ENCODE data around the gene SLX4IP.
A peak's percentile ranks its signal among the peaks of the same experiment; 100 is the strongest.

The SLX4IP gene

DNA sequence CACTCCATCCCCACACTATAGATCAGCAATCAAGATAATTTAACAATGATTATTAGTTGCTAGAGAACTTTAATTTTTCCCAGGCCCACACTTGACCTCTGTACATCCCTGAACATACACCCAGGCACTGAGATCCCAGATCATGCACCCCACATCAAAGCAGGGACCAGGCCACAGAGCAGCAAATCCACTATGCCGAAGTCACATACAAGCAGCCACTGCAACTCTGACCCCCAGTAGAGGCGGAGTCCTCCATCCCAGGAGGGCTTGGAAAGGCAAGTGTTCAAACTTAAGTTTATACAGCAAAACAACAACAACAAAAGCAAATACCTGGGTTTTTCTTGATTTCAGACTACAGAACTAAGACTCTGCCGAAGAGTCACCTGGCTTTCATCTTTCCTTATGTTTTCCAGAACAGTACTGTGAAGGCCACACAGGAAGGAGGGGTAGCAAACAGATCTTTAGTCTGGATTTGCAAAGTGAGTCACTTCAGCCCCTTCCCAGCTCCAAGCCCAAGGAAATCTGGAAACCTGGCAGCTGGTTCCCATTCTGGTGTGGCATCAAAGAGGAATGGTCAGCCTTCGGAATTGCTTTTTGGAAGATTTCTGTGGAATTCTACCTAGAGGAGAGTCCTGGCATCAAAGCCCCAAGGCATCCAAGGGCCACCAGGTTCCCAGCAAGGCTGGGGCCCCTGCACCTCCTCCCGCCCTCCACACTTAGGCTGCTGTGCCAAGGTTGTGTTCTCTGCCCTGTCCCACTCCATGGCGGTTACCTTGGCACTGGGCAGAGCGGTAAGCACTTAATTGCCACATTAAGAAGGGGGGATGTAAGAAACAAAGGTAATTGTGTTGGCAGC, 231.3 kb downstream of the SLX4IP start:
- no peak for DNase-seq (ENCODE audit: low read depth)

DNA sequence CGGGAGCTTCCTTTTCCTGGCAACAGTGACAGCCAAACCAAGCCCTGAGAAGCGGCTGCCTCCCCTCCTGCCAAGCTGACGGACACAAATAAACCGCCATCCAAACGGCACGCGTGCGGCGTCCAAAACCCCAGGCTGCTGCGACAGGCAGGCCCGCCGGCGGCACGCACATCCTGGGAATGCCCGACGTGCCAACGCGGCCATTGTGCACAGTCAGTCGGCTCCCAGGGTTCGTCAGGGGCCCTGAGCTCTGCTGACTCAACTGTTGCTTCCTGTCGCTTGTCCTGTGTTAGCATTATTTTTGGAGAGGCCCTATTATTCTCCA, 231.9 kb downstream of the SLX4IP start:
- no peak for DNase-seq (ENCODE audit: low read depth)

DNA sequence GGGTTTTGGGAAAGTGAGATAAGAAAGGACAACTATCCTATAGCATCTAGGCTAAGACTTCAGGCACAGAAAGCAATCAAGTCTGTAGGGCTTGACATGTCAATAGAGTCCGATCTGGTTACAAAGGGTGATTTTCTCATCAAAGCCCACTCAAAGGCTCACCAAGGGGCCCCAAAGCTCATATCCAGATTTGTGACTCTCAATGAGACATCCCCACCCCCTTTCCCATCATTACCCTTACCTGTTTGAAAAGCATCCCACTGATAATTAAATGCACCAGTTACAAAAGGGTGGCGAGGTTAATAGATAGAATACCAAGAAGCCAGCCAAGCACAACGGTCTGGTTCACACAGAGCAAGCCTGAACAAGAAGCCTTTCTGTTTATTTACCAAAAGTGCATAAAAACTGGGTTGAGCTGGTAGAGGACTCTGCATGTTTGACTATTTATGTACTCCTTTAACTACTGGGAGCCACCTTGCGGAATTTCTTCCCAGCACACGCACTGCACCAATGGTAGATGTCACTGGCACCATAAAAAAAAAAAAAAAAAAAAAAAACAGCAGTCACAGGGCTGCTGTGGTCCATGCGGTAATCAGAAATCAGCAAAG, 232.6 kb downstream of the SLX4IP start:
- DNase-seq (ENCODE audit: low read depth), result no peak

DNA sequence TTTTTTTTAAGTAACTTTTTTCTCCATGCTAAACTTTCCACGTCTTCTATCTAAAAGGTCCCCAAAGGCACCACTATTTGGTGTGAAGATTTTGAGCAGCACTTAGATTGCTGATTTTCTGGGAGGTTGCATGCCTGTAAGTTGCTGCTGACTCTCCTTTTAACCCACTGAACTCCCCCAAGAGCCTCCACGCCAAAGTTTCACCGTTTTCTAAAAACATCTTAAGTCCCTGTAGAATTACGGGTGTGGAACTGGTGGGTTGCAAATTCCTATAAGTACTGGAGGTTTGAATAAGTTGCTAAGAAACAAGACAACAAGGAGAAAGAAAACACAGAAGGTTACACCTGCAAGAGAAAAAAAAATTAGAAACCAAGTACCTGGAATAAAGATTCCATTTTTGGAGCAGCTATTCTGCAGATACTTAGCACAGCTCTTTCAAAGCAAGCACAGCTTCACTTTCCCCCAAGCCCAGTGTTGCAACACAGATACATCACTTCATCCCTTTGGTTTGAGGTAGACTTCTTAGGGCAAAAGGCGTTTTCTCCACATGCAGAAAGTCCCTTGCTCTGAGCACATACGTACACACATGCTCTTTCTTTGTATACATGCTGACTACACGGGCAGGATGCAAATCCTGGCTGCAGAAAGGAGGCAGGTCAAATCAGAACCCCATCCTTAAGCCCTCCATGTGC, 233.7 kb downstream of the SLX4IP start:
- no peak for DNase-seq (ENCODE audit: low read depth)

DNA sequence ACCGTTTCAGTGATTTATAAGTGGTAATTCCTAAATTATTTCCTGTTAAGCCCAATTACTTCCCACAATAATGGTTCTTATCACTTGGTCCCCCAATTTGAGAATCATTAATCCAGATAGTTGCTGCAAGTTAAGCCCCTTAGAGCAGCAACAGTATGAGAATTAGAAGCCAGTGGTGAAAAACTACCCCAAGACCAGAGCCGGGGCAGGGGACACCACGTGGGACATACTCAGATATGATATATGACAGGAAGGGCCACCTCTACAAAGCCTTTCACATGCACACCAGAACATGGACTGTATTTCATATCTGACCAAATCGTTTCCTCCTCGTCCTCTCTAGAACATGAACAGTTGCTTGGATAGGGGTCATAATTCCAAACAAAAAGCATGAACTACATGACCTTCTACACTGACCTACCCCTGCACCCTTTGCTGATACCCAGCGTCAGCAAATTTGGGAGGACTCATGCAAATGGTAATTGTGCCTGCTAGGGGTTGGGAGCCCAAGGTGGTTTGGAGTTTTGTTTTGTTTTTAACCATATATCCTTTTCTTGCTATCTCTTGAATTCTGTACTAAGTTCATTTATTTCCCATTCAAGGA, 234.8 kb downstream of the SLX4IP start:
- no peak for DNase-seq (ENCODE audit: low read depth)

DNA sequence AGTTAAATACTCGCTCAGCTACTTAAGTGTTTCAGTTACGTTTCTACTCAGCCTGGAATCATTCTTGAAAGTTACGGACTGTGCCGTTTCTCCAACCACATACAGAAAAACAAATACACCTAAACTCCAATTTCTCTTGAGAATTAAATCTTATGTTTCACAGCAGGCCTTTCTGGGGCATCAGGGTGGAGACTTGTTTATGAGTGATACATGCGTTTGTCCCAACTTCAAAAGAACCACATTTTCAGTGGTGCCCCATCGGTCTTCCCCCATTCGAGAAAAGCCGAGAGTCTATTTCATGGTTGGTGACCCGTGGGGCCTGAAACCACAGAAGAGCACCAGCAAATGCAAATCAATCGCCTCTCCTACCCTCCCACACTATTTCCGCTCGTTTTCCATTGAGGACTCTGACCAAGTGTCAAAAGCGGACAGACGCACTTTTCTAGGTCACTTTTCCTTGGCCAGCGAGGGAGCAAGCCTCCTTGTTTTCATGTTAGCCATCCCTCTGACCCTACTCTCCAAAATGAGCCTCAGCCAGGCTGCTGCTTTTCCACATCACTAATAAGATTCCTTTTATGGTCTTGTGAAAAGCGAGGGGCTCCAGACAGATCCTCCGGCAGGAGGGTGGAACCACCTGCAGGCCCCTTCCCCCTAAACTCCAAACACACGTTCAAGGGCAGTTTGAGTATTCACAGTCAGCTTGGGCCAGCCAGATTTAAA, 235.6 kb downstream of the SLX4IP start:
- DNase-seq (ENCODE audit: low read depth), result no peak

DNA sequence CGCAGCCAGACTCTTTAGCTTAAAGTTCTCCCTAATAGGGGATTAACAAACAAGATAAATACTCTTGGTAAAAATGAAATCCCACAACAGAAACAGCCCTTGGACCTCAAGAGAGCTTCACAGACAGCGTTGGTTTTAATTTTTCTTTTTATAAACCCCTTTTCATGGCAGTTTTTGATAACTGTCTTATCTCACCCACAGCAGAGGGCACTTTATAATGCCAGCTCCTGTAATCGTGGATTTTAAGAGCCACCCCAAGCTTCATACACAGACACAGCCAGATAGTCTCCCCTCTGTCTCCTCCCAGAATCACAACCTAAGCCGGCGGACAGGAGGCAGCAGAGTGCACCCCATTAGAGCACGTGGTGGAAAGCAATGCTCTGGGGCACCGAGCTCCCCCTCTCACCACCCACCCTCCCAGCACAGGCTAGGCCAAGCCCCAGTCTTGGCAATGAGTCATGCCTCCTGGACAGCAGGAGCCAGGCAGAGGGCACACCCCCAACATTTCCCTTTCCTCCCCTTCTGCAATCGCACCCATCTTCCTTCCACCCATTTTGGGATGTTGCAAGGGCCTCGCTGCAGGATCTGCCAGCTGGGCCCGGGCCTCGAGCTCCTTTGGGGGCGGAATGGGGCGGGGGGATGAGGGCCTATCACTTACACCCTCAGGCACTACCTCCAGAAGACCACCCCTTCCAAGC, 236.3 kb downstream of the SLX4IP start:
- DNase-seq (ENCODE audit: low read depth), result peak; percentile 70

DNA sequence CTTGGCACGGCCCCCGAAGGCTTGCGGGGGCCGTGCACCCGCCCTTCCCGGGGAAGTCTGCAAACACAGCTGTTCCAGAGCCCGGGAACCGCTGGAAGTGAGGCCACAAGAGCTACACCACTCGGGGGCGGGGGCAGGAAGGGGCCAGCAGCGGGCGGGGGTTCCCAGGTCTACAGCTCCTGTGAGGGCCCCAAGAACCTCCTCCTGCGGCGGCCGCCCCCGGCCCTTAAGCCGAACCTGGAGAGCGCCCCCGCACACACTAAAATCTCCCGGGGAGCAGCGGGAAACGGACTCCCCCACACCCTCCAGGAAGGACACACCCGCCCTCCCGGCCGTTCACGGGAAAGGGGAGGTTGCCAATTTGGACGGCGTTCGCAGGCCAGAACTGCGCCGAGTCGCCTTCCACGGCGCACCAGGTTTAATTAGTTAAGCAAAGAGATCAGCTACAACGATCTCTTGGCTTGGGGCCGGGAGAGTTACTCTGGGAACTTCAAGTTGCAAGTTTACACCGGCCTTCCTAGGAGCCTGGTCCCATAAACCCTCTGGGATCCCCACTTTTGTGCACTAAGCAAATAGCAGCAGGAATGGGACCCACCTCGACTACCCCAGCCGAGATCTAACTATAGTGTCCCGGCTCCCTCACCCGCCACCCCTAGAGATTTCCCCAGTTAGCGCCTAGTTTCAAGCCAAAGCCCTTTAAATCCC, 237.0 kb downstream of the SLX4IP start:
- peak; percentile 54 for DNase-seq (ENCODE audit: low read depth)

DNA sequence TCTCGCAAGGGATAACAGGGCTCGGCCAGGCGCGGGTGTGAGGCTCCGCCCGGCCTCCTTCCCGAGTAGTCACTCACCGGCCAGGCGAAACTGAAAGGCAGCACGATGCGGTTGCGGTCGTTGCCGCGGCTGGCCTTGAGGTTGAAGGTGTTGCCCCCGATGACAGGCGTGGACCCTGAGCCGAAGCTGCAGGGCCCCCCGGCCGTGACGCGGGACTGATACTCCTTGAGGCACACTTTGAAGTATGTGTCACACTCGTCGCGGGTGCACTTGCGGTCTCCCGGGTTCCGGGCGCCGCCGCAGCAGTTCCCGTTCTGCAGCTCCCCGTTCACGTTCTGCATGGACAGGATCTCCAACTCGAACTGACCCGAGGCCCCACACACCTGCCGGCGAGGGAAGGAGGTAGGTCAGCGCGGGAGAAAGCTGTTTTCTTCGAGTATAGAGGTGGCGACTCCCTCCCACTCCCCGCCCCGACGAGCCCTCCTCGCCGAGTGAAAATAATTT, 237.6 kb downstream of the SLX4IP start:
- DNase-seq (ENCODE audit: low read depth), result peak; percentile 57

DNA sequence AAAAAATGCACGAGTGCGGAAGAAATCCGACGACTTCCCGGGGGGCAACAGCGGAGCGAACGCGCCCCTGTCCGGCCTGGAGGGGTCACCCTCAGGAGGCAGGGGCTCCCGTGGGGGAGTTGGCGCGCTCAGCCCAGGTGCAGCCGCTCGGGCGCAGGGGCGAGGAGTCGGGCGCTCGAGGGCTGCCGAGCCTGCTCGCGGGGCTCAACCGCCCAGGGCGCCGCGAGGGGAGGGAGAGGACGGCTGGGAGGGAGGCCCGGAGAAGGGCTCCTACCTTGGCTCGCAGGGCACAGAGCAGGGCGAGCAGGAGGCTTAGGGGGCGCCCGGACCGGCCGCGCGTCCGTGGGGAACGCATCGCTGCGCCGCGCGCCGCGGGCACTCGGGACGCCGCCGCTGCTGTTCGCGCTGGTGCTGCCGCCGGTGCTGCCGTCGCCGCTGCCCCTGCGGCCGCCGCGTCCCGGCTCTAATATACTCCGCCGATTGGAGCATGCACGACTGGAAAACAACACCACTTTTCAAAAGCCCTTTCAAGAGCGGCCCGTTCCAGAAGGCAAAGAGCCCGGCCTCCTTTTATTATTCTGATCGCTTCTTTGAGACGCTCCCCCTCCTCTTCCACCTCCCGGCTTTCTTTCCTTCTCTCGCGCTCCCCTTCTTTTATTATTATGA, 238.2 kb downstream of the SLX4IP start:
- DNase-seq (ENCODE audit: low read depth), result no peak

DNA sequence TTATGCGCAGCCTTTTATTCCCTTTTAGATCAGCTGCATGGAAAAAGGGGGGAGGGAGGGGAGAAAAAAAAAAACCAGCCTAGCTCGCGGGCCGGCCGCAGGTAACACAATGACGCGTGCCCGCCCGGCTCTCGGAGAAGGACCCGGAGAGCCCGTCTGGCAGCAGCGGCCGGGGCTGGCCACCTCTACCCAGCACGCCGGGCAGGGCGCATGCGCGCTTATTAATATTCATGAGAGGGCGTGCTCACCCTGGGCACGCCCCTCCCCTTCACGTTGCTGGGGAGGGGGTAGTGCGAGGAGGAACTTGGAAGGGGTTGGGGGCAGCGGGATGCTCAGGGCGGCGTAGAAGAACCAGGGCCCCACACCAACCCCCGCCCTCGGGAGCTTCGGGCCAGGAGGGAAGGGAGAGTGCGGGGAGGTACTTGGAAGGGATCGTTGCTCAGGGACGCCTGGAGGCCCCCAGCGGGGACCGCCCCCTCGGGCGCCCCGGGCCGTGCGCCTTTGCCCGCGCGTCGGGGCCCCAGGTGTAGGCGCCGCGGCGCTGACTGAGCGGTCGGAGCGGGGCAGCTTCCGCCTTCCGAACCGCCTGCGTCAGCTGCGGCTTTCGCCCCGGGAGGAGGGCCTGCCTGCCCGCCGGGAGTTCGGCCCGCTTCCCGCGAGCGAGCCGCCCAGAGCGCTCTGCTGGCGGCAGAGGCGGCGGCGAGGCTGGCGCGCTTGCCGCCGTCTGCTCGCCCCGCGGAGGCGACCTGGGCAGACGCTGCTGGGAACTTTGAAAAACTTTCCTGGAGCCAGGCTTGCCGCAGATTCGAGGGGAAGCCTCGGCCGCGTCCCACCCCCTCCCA, 239.0 kb downstream of the SLX4IP start, which contains the start of gene JAG1:
JAG1 (minus strand) TSS at position 158 of the 842 bp plus-strand sequence. CDS start 469 bp downstream, outside the sequence.
- peak; percentile 93 for DNase-seq (ENCODE audit: low read depth)

DNA sequence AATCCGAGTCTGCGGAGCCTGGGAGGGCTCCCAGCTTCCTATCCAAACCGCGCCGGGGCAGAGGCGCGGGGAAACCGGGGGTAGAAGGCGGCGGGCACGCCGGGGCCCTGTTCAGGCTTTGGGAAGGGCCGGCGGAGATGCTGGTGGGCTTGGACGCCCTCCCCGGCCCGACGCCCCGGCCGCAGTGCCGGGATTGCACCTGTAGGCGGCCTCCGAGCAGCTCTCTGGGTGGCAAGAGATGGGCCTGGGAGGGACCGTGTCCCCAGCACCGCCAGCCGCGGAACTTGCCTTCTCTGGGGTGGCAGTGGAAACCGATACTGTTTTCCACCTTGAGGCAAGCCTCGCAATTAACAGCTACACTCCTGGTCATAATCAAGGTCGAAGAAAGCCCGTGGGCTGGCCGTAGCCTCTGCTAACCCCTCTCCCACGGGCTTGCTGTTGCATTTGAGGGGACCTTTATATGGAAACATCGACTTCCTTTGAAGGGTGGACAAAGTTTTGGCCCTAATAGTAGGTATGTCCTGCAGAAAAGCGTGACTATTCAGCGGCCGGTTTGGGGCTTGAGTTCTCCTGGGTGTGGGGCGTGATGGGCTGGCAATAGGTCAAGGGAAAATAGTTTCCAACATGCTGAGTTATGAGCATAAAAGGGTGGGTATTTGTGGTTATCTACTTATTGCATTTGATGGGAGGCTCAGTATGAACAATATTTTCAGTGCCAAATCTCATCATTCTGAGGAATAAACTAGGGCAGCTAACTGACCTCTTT, 239.8 kb downstream of the SLX4IP start:
- peak; percentile 49 for DNase-seq (ENCODE audit: low read depth)

DNA sequence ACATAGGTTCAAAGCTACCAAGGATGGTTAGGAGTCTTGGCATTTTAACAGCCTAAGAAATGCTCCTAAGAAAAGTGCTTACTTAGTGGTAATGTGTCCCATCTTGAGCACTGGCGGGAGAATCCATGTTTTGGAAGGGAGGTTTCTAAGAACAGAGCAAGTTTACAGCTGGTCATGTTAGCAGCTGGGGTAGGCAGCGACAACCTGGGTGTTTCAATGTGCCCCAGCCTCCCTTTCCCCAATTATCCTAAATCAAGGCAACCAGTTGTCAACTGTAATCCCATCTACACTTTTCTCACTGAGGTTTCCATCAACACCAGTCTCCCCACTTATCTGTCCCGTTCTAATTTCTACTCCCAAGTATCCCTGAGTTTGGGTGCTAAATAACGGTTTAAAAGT, 240.3 kb downstream of the SLX4IP start:
- no peak for DNase-seq (ENCODE audit: low read depth)

DNA sequence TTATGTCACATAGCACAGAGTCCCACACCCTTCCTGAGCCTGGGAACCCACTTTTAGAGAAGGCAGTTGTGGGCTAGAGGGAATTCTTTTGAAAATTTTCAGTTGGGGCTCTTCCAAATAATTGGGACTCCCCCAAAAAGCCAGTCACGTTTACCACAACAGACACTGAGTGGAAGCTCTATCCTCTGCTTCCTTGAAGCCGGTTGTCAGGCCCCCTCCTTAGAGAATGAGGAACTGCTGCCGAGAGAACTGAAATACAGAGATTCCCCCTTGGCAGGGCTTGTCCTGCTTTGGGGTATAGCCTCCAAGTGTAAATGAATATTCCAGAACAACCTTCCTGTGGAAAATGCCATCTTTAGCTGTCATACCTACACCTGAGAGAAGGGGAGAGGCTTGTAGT, 241.4 kb downstream of the SLX4IP start:
- DNase-seq (ENCODE audit: low read depth), result no peak

Measured in CMK (cell line).